Stimulated activated CD8-positive, alpha-beta memory T cell treated with anti-CD3 and anti-CD28 coated beads, Interleukin-7, amount 100 ng/mL, for 24 hours (primary cell): ENCODE results near the gene SRD5A3.

ENCODE experiments used
- DNase-seq: peaks from one replicate; pipeline ENCODE4 v3.0.0-alpha.2; 2020; ENCODE audit warnings: low read depth

SRD5A3 gene

GRCh38 chr4:55378617-55379467 lies 32.8 kb downstream of the SRD5A3 start:
- no peak for DNase-seq

DNA sequence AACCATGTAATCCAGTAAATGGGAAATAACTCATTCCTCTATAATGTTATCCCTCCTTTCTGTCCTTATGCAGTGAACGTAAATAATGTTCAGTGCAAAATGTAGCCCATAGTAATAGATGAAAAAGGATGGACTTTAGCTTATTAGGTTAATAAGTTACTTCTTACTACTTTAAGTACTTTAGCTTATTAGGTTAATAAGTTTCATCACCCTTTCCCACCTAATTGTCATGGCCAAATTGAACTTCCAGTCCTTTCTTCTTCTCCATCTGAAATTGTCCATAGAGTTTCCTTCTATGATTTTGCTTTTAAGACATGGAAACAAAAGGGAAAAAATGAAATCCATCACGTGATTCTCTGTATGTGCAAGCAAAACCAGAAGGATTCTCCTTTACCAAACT lies 34.5 kb downstream of the SRD5A3 start:
- no peak for DNase-seq

- no peak for DNase-seq
Observed at GRCh38 chr4:55381502-55381901, 35.5 kb downstream of the SRD5A3 start.

DNA sequence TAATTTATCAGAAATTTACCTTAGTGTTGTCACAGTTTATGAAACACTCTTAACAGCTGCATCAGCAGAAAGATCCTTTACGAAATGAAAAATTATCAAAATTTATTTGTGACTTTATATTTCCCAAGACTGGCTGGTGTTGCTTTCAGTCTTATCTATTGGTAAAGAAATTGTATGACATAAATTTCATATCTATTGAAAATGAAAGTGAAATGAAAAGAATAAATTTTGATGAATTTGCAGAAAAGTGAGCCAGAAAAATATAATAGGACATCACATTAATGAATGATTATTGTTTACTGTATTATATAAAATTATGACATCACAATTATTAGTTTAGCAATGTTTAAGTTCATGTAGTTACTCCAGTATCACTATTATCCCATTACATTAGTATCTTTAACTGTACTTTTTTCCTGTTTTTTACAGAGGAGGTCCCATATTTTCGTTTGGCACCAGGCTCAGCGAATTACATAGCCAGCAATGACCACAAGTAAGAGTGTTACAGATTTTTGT lies 36.5 kb downstream of the SRD5A3 start:
- no peak for DNase-seq

- DNase-seq, result no peak
Observed at GRCh38 chr4:55385201-55385649, 39.2 kb downstream of the SRD5A3 start.

DNA sequence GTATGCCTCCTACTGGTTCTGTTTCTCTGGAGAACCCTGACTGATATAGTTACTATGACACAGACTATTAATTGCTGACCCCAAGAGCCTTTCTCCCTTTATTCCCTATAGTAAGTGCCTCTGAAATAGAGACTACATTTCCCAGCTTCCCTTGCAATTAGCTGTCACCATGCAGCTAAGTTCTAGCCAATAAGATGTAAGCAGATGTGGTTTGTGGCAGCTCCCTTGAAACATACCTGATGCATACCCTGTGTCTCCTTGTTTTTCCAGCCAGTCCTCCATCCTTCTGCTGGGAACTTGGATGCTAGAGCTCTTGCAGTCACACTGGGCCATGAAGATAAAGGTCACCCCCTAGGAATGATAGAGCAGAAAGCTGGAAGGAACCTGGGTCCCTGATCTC lies 40.0 kb downstream of the SRD5A3 start:
- no peak for DNase-seq

DNA sequence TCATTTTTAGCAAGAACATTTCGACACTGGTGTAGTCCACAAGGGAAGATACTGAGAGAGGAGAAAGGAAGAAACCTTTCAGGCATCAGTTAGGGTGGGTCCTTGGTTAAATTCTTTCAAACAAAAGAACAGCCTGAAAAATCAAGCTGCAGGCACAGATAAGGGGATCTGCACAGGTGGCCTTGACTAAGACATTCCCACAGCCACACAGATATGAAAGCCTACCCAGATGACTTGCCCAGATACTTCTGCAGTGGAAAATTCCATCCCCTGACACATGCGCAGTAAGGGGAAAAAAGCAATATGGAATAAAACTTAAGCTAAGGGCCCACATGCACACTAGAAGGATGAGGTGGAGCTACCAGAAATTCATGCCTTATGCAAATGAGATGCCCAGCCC lies 40.8 kb downstream of the SRD5A3 start:
- no peak for DNase-seq

GRCh38 chr4:55393461-55394320 lies 47.6 kb downstream of the SRD5A3 start:
- DNase-seq, result no peak

GRCh38 chr4:55395218-55395528 lies 49.1 kb downstream of the SRD5A3 start:
- no peak for DNase-seq

DNA sequence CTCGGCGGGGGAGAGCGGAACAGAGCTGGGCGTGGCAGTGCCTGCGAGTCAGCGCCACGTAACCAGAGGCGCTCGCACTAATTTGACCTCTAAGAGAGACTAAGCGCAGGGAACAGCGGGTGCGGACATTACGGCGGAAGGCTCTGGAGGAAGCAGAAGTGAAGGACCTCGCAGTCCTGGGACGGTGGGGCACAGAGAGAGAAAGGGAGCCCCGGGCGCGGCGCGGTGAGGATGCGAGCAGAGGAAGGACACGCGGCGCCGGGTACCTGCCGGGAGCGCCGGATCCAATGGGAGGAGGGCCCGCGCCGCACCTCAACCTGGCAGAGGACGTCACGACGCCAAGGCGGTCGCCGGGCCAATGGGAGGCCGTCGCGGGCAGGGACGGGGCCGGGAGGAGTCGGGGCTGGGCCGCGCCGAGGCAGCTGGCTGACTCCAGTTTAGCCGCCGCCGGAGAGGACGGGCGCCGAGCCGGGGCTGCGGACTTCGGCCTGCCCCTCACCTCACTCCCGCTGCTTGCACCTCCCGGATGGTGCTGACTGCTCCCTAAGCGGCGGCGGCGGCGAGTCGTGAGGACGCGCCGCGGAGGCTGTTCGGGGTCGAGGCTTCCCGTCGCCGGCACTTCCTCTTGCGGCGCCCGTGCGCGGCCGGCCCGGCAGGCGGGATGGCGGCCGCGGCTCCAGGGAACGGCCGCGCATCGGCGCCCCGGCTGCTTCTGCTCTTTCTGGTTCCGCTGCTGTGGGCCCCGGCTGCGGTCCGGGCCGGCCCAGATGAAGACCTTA lies 49.7 kb downstream of the SRD5A3 start, which contains the start of gene TMEM165:
TMEM165 (plus strand) TSS at position 429 of the 779 bp plus-strand sequence; CDS start at position 662, 233 bp downstream.
- DNase-seq, result peak; percentile 78

DNA sequence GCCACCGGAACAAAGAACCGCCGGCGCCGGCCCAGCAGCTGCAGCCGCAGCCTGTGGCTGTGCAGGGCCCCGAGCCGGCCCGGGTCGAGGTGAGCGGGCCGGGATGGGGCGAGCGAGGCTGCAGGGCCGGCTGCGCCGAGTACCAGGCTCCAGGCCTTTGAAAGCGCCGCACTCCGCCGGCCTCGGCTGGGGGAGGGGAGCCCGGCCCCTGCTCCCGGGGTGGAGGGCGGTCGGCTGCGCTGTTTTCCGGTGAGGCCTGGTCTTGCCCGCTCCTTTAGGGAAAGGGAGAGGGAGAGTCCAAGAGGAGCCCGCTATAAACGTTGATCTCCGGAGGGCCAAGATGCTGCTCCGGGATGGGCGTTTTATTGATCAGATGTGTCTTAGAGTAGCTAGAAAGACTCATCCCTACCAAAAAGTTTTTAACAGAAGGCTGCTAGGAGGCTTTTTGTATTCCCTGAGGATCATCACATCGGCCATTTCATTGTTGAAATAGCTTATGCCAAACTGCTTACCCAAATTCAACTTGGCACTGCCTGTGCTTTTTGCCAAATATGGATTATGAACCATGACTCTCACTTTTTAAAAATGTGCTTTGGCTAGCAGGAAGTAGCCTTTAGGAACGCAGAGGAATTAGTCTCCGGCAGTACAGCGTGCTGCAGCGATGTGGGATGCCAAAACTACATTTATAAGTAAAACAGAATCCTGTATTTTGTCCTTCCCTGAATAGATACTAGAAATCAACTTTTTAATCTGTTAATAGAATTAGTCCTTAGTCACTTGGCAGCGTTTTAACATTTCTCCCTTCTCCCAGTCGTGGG lies 50.5 kb downstream of the SRD5A3 start:
- no peak for DNase-seq

DNA sequence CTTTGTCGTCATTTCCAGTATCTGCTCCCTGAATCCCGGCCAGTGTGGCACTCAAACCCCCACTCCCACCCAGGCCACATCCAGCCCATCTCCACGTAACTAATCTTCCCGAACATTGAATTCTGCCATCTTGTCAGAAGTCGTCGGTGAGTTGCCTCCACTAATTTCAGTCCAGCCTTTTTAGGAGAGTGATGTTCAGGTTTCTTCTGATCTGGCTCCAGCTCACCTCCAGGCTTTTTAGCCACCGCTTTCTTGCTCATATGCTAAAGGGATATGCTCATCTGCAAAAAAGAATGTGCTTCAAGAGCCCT lies 51.0 kb downstream of the SRD5A3 start:
- no peak for DNase-seq

DNA sequence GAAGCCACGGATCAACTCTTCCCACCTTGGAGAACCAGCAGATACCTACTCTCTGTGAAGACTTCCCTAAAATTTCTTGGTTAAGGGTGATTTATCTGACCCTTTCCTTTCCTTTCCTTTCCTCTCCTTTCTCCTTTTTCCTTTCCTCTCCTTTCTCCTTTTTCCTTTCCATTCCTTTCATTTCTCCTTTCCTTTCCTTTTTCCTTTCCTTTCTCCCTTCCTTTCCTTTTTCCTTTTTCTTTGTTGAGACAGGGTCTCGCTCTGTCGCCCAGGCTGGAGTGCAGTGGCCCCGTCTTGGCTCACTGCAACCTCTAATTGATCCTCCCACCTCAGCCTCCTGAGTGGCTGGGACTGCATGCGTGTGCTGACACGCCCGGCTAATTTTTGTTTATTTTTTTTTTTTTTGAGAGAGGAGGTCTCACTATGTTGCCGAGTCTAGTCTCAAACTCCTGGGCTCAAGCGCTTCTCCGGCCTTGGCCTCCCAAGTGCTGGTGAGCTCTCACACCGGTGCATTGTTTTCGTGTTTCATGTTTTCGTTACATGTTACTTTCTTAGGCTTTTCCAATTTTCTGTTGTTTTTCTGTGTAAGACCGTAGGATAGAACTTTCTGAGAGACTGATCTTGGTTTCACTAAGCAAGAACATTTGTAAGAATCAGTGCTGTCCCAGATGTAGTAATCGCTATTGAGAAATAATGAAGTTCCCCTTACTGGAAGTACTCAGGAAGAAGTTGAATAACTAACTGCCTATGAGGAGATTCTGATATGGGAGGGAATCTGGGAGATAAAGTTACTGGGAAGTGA lies 51.7 kb downstream of the SRD5A3 start:
- DNase-seq, result no peak

DNA sequence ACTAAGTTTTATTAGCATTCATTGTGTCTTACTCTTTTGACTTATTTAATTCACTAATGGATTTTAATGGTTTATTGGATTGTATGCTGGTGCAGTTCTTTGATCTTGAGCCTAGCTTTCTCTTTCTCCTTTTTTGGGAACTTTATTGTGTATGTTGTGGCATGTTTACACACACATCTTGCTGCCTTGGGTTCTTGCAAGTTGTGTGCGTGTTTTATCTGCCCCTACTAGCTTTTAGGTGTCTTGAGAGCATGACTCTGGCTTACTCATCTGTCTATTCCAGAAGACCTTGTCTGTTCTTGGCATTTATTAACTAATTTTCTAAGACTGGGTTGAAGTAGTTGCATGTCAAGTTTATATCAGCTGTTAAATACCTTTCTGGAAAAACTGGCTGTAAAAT lies 52.4 kb downstream of the SRD5A3 start:
- DNase-seq, result no peak

DNA sequence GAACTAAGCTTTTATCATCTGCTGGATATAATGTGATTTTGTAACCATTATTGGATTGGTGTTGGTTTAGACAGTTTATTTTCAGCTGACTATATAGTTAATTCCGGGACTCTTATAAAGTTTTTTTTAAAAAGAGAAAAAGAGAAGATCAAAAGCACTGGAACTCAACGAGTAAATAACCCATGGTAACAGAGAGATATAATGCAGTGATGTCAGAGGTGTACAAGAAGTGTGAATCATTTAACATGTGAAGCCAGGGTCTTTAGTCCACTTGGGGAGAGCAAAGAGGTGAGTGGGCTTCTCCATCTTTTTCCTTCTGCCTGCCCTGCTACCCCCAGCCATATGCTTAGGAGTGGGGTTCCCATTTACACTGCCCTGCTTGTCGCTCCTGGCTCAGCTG lies 52.9 kb downstream of the SRD5A3 start:
- no peak for DNase-seq

- no peak for DNase-seq
Observed at GRCh38 chr4:55399581-55399980, 53.5 kb downstream of the SRD5A3 start.

DNA sequence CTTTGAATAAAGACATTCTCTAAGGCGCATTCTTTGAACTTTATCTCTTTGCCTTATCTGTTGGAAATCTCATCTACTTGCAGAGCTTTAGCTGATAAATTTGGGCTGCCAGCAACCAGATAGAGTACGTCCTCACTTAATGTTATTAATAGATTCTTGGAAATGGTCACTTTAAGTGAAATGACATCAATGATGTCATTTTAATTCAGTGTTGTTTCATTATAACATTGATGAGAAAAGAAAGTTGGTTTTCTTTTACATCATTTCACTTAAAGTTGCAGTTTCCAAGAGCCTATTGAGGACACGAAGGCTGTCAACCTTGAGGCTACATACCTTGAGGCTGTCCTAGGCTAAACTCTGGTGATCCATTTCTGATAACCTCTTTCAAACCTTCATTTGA lies 59.0 kb downstream of the SRD5A3 start:
- no peak for DNase-seq

GRCh38 chr4:55406545-55406944 lies 60.5 kb downstream of the SRD5A3 start:
- DNase-seq, result no peak

GRCh38 chr4:55407119-55407518 lies 61.1 kb downstream of the SRD5A3 start:
- no peak for DNase-seq

DNA sequence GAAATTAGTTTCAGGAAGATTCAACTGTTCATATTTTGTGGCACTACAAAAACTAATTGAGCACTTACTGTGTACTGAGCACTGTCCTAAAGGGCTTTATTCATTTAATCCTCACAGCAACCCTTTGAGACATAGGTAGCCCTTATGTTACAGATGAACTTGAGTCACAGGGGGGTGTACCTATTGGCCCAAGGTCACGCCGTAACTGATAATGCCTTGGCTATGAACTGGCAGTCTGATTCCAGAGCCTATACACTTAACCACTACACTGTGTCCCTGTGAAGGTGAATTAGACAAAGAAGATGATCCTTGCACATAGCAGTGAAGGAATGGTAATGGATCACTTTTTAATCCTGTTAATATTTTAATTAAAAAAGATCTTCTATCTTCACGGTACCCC lies 61.7 kb downstream of the SRD5A3 start:
- no peak for DNase-seq
